Muscle of leg (tissue), 11 donors: ENCODE measurements around the gene HSF4. TPM values are rescaled to one million over a fixed set of nuclear protein-coding genes. Genes with fewer than 3 reads are reported as not detected.

Source experiments
- DNase-seq: peaks from one replicate; pipeline ENCODE4 v3.0.0; 2013
- H3K27ac ChIP-seq: one replicate; pipeline ENCODE4 v1.5.1; 2013; ENCODE audit warnings: mild to moderate bottlenecking, low read length, control low read depth
- H3K27me3 ChIP-seq: one replicate; pipeline ENCODE4 v1.6.1; 2013; ENCODE audit warnings: low read length; ENCODE audit not compliant: control insufficient read depth, insufficient read depth
- H3K36me3 ChIP-seq: one replicate; pipeline ENCODE4 v1.6.1; 2013; ENCODE audit warnings: low read length; ENCODE audit not compliant: control insufficient read depth, insufficient read depth
- H3K4me1 ChIP-seq: one replicate; pipeline ENCODE4 v1.6.1; 2013; ENCODE audit warnings: low read length; ENCODE audit not compliant: control insufficient read depth, insufficient read depth
- H3K4me3 ChIP-seq: one replicate; pipeline ENCODE4 v1.5.1; 2013; ENCODE audit warnings: low read length, control low read depth
- H3K9me3 ChIP-seq: replicated peaks from 2 replicates; pipeline ENCODE4 v1.6.1; 2013; ENCODE audit warnings: low read depth, low read length; ENCODE audit not compliant: control insufficient read depth
- WGBS: methylation state at CpG from one replicate; pipeline ENCODE4 v1.1.5; 2013; ENCODE audit warnings: missing lambda C conversion rate; ENCODE audit not compliant: insufficient coverage; 5-methylcytosine and 5-hydroxymethylcytosine counted together
- polyA plus RNA-seq, 8 donors: library from polyadenylated mRNA; unstranded; fragments of 120-200 nt; gene quantifications; one replicate each; pipeline versions ENCODE4 v1.2.1 to v1.2.3, GENCODE V29; 2013; ENCODE audit warnings: inconsistent platforms in 1 of 8, low replicate concordance in 1 of 8; ENCODE audit not compliant: insufficient read length in 8 of 8, insufficient read depth in 1 of 8
- total RNA-seq: library from RNA; stranded (reverse); fragments of 120-200 nt; gene quantifications from one replicate; pipeline ENCODE4 v1.2.4, GENCODE V29; 2013

HSF4 gene
- total and polyA plus RNA-seq, 9 donors, result 2.1 to 4.7 (median 3.5) TPM

- Histone ChIP-seq H3K27me3 (no peaks in the 10 kb centered on the region), H3K4me3 (no peak overlapping the region), H3K4me1 (peaks cover 15% of the 10 kb centered on the region), H3K9me3 (no peaks in the 10 kb centered on the region), H3K36me3 (peaks cover 65% of the 10 kb centered on the region), H3K27ac (no peak overlapping the region)
- no peak for DNase-seq
- WGBS, result 92% methylated on average over 6 of the region's 8 CpGs
These were observed 35.9 kb downstream of the HSF4 start for GRCh38 chr16:67200491-67200890.

- WGBS, result 93% methylated on average over 32 of the region's 40 CpGs
- H3K9me3 ChIP-seq, result no peaks in the 10 kb centered on the region
- H3K27ac ChIP-seq, result no peak overlapping the region
- H3K27me3 ChIP-seq, result no peaks in the 10 kb centered on the region
- no peak for DNase-seq
- H3K4me3 ChIP-seq, result no peak overlapping the region
- peaks cover 15% of the 10 kb centered on the region for H3K4me1 ChIP-seq
- peaks cover 57% of the 10 kb centered on the region for H3K36me3 ChIP-seq
These were observed 37.1 kb downstream of the HSF4 start for GRCh38 chr16:67201411-67202345.

DNA sequence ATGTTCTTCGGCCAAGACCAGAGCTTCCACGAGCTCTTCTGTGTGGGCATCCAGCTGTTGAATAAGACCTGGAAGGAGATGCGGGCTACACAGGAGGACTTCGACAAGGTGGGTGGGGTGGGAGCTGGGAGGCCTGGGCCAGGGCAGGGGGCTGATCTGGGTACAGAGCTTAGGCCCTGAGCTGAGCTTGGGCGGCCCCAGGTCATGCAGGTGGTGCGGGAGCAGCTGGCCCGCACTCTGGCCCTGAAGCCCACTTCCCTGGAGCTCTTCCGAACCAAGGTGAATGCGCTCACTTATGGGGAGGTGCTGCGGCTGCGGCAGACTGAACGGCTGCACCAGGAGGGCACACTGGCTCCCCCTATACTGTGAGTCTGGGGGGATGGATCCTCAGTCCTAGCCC, 37.9 kb downstream of the HSF4 start:
- Histone ChIP-seq H3K4me1 (peaks cover 15% of the 10 kb centered on the region), H3K27me3 (no peaks in the 10 kb centered on the region), H3K36me3 (peaks cover 51% of the 10 kb centered on the region), H3K27ac (no peak overlapping the region), H3K4me3 (no peak overlapping the region), H3K9me3 (no peaks in the 10 kb centered on the region)
- WGBS, result 97% methylated on average over 7 of the region's 12 CpGs
- no peak for DNase-seq

GRCh38 chr16:67202956-67203493, 38.5 kb downstream of the HSF4 start:
- Histone ChIP-seq H3K9me3 (no peaks in the 10 kb centered on the region), H3K4me3 (no peak overlapping the region), H3K36me3 (peaks cover 46% of the 10 kb centered on the region), H3K27me3 (no peaks in the 10 kb centered on the region), H3K27ac (no peak overlapping the region), H3K4me1 (peaks cover 11% of the 10 kb centered on the region)
- DNase-seq, result no peak
- 84% methylated on average over 18 of the region's 23 CpGs for WGBS

- H3K27ac ChIP-seq, result no peak overlapping the region
- no peaks in the 10 kb centered on the region for H3K27me3 ChIP-seq
- peaks cover under 1% of the 10 kb centered on the region for H3K4me1 ChIP-seq
- peaks cover 41% of the 10 kb centered on the region for H3K36me3 ChIP-seq
- no peaks in the 10 kb centered on the region for H3K9me3 ChIP-seq
- no peak for DNase-seq
- 89% methylated on average over 3 of the region's 4 CpGs for WGBS
- no peak overlapping the region for H3K4me3 ChIP-seq
These were observed 39.5 kb downstream of the HSF4 start for GRCh38 chr16:67204076-67204475.

- DNase-seq, result no peak
- Histone ChIP-seq H3K9me3 (no peaks in the 10 kb centered on the region), H3K27ac (no peak overlapping the region), H3K27me3 (no peaks in the 10 kb centered on the region), H3K36me3 (peaks cover 46% of the 10 kb centered on the region), H3K4me1 (peaks cover 11% of the 10 kb centered on the region), H3K4me3 (no peak overlapping the region)
- 87% methylated on average over 8 of the region's 8 CpGs for WGBS
These were observed 41.7 kb downstream of the HSF4 start for GRCh38 chr16:67206129-67206837.

- H3K9me3 ChIP-seq, result no peaks in the 10 kb centered on the region
- H3K27ac ChIP-seq, result no peak overlapping the region
- DNase-seq, result no peak
- 83% methylated on average over 2 of the region's 3 CpGs for WGBS
- H3K4me1 ChIP-seq, result peaks cover 11% of the 10 kb centered on the region
- no peaks in the 10 kb centered on the region for H3K27me3 ChIP-seq
- H3K4me3 ChIP-seq, result no peak overlapping the region
- H3K36me3 ChIP-seq, result peaks cover 41% of the 10 kb centered on the region
These were observed 42.3 kb downstream of the HSF4 start for GRCh38 chr16:67206838-67207248.

GRCh38 chr16:67207249-67208091, 42.9 kb downstream of the HSF4 start:
- no peak for DNase-seq
- H3K27ac ChIP-seq, result no peak overlapping the region

GRCh38 chr16:67208154-67208896, 43.8 kb downstream of the HSF4 start:
- H3K27ac ChIP-seq, result no peak overlapping the region
- no peaks in the 10 kb centered on the region for H3K9me3 ChIP-seq
- H3K4me1 ChIP-seq, result peaks cover 11% of the 10 kb centered on the region
- no peak for DNase-seq
- H3K27me3 ChIP-seq, result no peaks in the 10 kb centered on the region
- H3K4me3 ChIP-seq, result no peak overlapping the region
- 90% methylated on average over 7 of the region's 11 CpGs for WGBS
- peaks cover 26% of the 10 kb centered on the region for H3K36me3 ChIP-seq

More at GRCh38 chr16:67207249-67208091, 42.9 kb downstream of the HSF4 start:
- Histone ChIP-seq H3K36me3 (peaks cover 35% of the 10 kb centered on the region), H3K4me3 (no peak overlapping the region), H3K4me1 (peaks cover 11% of the 10 kb centered on the region), H3K9me3 (no peaks in the 10 kb centered on the region), H3K27me3 (no peaks in the 10 kb centered on the region)
- WGBS, result 67% methylated on average over 21 of the region's 21 CpGs
